Liver (tissue), 9 donors: ENCODE data around the gene LDLRAD4. TPM values are rescaled to one million over a fixed set of nuclear protein-coding genes. Genes with fewer than 3 reads are reported as not detected.

Experiments used
- DNase-seq: peaks from one replicate; pipeline ENCODE4 v3.0.0-alpha.2; 2017; ENCODE audit warnings: low spot score
- H3K27ac ChIP-seq, 2 donors: one replicate each; pipeline ENCODE4 v1.7.0; 2013; ENCODE audit warnings: inconsistent platforms in 2 of 2, low read length in 2 of 2, control low read depth in 1 of 2, low read depth in 1 of 2, mild to moderate bottlenecking in 1 of 2
- H3K27me3 ChIP-seq, 4 donors: one replicate each; pipeline versions ENCODE4 v1.6.1 to v1.7.0; 2013; ENCODE audit warnings: low read length in 3 of 4, inconsistent platforms in 1 of 4, mild to moderate bottlenecking in 1 of 4, moderate library complexity in 1 of 4; ENCODE audit not compliant: control insufficient read depth in 4 of 4, insufficient read depth in 4 of 4
- H3K36me3 ChIP-seq, 4 donors: one replicate each; pipeline versions ENCODE4 v1.6.1 to v1.7.0; 2013; ENCODE audit warnings: low read length in 3 of 4, mild to moderate bottlenecking in 3 of 4, low read depth in 1 of 4, moderate library complexity in 1 of 4; ENCODE audit not compliant: control insufficient read depth in 4 of 4, insufficient read depth in 3 of 4
- H3K4me1 ChIP-seq, 4 donors: one replicate each; pipeline versions ENCODE4 v1.6.1 to v1.7.0; 2013; ENCODE audit warnings: low read length in 3 of 4, mild to moderate bottlenecking in 3 of 4, moderate library complexity in 1 of 4; ENCODE audit not compliant: control insufficient read depth in 4 of 4, insufficient read depth in 4 of 4
- H3K4me3 ChIP-seq, 3 donors: one replicate each; pipeline versions ENCODE4 v1.6.1 to v1.7.0; 2013; ENCODE audit warnings: low read length in 3 of 3, control low read depth in 1 of 3, low read depth in 1 of 3, mild to moderate bottlenecking in 1 of 3
- H3K9ac ChIP-seq, 2 donors: one replicate each; pipeline ENCODE4 v1.7.0; 2013; ENCODE audit warnings: low read length in 2 of 2, mild to moderate bottlenecking in 2 of 2, moderate library complexity in 2 of 2, control low read depth in 1 of 2, low read depth in 1 of 2
- H3K9me3 ChIP-seq, 4 donors: one replicate each; pipeline versions ENCODE4 v1.6.1 to v1.7.0; 2013; ENCODE audit warnings: low read length in 3 of 4; ENCODE audit not compliant: control insufficient read depth in 4 of 4
- ATF3 ChIP-seq: IDR thresholded peaks from 2 replicates; pipeline ENCODE4 v1.6.1; 2016; ENCODE audit warnings: antibody characterized with exemption
- CTCF ChIP-seq: fragments of 150-350 bp; IDR thresholded peaks from 2 replicates; pipeline ENCODE4 v1.5.1; 2017; ENCODE audit warnings: improper control_type of control experiment, low read depth, low read length; ENCODE audit not compliant: missing input control
- FOXA2 ChIP-seq: IDR thresholded peaks from 2 replicates; pipeline ENCODE4 v1.6.1; 2016; ENCODE audit warnings: antibody characterized with exemption
- HNF4A ChIP-seq, 2 donors: conservative IDR thresholded peaks; 2 replicates each; pipeline ENCODE4 v1.6.1; 2016; ENCODE audit warnings: antibody characterized with exemption in 2 of 2, mild to moderate bottlenecking in 2 of 2
- HNF4G ChIP-seq: IDR thresholded peaks from 2 replicates; pipeline ENCODE4 v1.6.1; 2016; ENCODE audit warnings: antibody characterized with exemption
- JUND ChIP-seq, 2 donors: IDR thresholded peaks; 2 replicates each; pipeline ENCODE4 v1.6.1; 2016; ENCODE audit warnings: antibody characterized with exemption in 2 of 2
- MAX ChIP-seq: IDR thresholded peaks from 2 replicates; pipeline ENCODE4 v1.6.1; 2016; ENCODE audit warnings: antibody characterized with exemption
- REST ChIP-seq: IDR thresholded peaks from 2 replicates; pipeline ENCODE4 v1.6.1; 2016; ENCODE audit warnings: antibody characterized with exemption, mild to moderate bottlenecking
- RXRA ChIP-seq, 2 donors: IDR thresholded peaks; 2 replicates each; pipeline ENCODE4 v1.6.1; 2017 to 2018; ENCODE audit warnings: antibody characterized with exemption in 2 of 2, mild to moderate bottlenecking in 1 of 2
- SP1 ChIP-seq: IDR thresholded peaks from 2 replicates; pipeline ENCODE4 v1.6.1; 2018; ENCODE audit warnings: antibody characterized with exemption, mild to moderate bottlenecking
- TAF1 ChIP-seq: conservative IDR thresholded peaks from 2 replicates; pipeline ENCODE4 v1.6.1; 2016; ENCODE audit warnings: antibody characterized with exemption, mild to moderate bottlenecking
- YY1 ChIP-seq: IDR thresholded peaks from 2 replicates; pipeline ENCODE4 v1.6.1; 2016; ENCODE audit warnings: antibody characterized with exemption, mild to moderate bottlenecking
- ZBTB33 ChIP-seq: IDR thresholded peaks from 2 replicates; pipeline ENCODE4 v1.6.1; 2016; ENCODE audit warnings: antibody characterized with exemption
- WGBS: extraction: QIAGEN DNeasy Blood & Tissue Kit; methylation state at CpG from one replicate; pipeline ENCODE4 v1.1.7; 2013; 5-methylcytosine and 5-hydroxymethylcytosine counted together
- polyA plus RNA-seq, 2 donors: library from polyadenylated mRNA; stranded (reverse) in 1 of 2; unstranded in 1 of 2; fragments of 200-250 nt in 1 of 2; fragments of >200 nt in 1 of 2; fragmentation: Nextera tagmentation in 1 of 2; extraction: Ambion mirVana in 1 of 2; gene quantifications; one replicate each; pipeline versions ENCODE4 v1.2.1 to v1.2.3, GENCODE V29; 2013 to 2015
- total RNA-seq, 2 donors: library from RNA; depleted of rRNA; stranded (reverse); fragments of >200 nt; gene quantifications; one replicate each; pipeline ENCODE4 v1.2.3, GENCODE V29; 2014
- donor health status: healthy.
- donor health status: healthy.
- donor health status: healthy.
- donor health status: healthy.
- donor health status: healthy.

LDLRAD4 gene
- total and polyA plus RNA-seq, 4 donors = 4.8 to 41.7 (median 12.7) TPM

- no peak for TF ChIP-seq RXRA (IDR thresholded peaks at IDR 0.05)
- TF ChIP-seq HNF4A (conservative IDR thresholded peaks at IDR 0.05) = no peak
- TF ChIP-seq SP1 = no peak
- TF ChIP-seq ZBTB33 = no peak
- no peak for TF ChIP-seq FOXA2
- TF ChIP-seq CTCF = no peak
- no peak for TF ChIP-seq ATF3
- TF ChIP-seq HNF4G = no peak
- Histone ChIP-seq H3K27me3 (no peaks in the 10 kb centered on the region), H3K4me1 (peaks cover 2 to 23% (median 8%) of the 10 kb centered on the region in 4 donors), H3K36me3 (no peaks in the 10 kb centered on the region), H3K9me3 (no peaks in the 10 kb centered on the region), H3K4me3 (no peak overlapping the region), H3K27ac (no peak overlapping the region), H3K9ac (no peak overlapping the region)
- WGBS = 97% methylated on average over 14 of the region's 14 CpGs
- no peak for DNase-seq
Observed at GRCh38 chr18:13286456-13287125, 68.0 kb downstream of the LDLRAD4 start.

- WGBS = 77% methylated on average over 6 of the region's 6 CpGs
- no peak for TF ChIP-seq JUND (IDR thresholded peaks at IDR 0.05)
- no peak for TF ChIP-seq TAF1
- TF ChIP-seq YY1 = no peak
- TF ChIP-seq ATF3 = no peak
- Histone ChIP-seq H3K36me3 (no peaks in the 10 kb centered on the region), H3K4me3 (no peak overlapping the region), H3K9ac (no peak overlapping the region), H3K9me3 (no peaks in the 10 kb centered on the region), H3K4me1 (peaks cover 6 to 26% (median 8%) of the 10 kb centered on the region in 4 donors), H3K27me3 (no peaks in the 10 kb centered on the region), H3K27ac (no peak overlapping the region)
- no peak for DNase-seq
Observed at GRCh38 chr18:13287372-13287771, 68.8 kb downstream of the LDLRAD4 start.

- Histone ChIP-seq H3K9ac (no peak overlapping the region), H3K4me3 (no peak overlapping the region), H3K27ac (no peak overlapping the region), H3K27me3 (no peaks in the 10 kb centered on the region), H3K36me3 (no peaks in the 10 kb centered on the region), H3K4me1 (peaks cover 6 to 26% (median 8%) of the 10 kb centered on the region in 4 donors), H3K9me3 (no peaks in the 10 kb centered on the region)
- no peak for DNase-seq
- WGBS = 85% methylated on average over 16 of the region's 16 CpGs
- TF ChIP-seq HNF4A (conservative IDR thresholded peaks at IDR 0.05) (no peak), REST (no peak), CTCF (no peak), FOXA2 (no peak), MAX (no peak), RXRA (IDR thresholded peaks at IDR 0.05) (no peak)
Observed at GRCh38 chr18:13288509-13289133, 70.1 kb downstream of the LDLRAD4 start.
